MCF 10A (cell line): ENCODE measurements around the gene HIGD1B. TPM values are rescaled to one million over a fixed set of nuclear protein-coding genes. Genes with fewer than 3 reads are reported as not detected.
A peak's percentile ranks its signal among the peaks of the same experiment; 100 is the strongest.

Experiments
- BruUV-seq: library from RNA; stranded (reverse); fragments of 400-500 nt; replicated peaks from 2 replicates; lab custom pipeline; 2021; lab: Mats Ljungman, UMichigan
- CTCF ChIA-PET: fragments of 300-600 bp; sonication (Branson Sonifier 250); formaldehyde crosslinking; extraction: SDS; loops from one replicate; lab custom pipeline; 2021; ENCODE audit warnings: antibody characterized with exemption, inconsistent platforms; lab: Yijun Ruan, JAX
- POLR2A ChIA-PET: fragments of 300-600, 350-650 bp; sonication (Branson Sonifier 250); formaldehyde crosslinking; extraction: SDS; loops from one replicate; lab custom pipeline; 2020; ENCODE audit warnings: antibody characterized with exemption, inconsistent platforms; lab: Yijun Ruan, JAX
- DNase-seq: peaks from one replicate; pipeline ENCODE4 v3.0.0-alpha.2; 2018; ENCODE audit not compliant: unreplicated experiment
- H3K27ac Mint-ChIP-seq: one replicate; pipeline ENCODE4 v1.8.0; 2022; ENCODE audit warnings: mild to moderate bottlenecking, low read depth, mixed read lengths; ENCODE audit not compliant: unreplicated experiment
- H3K27me3 Mint-ChIP-seq: one replicate; pipeline ENCODE4 v1.8.0; 2022; ENCODE audit warnings: mixed read lengths; ENCODE audit not compliant: insufficient read depth, unreplicated experiment
- H3K36me3 Mint-ChIP-seq: one replicate; pipeline ENCODE4 v1.8.0; 2022; ENCODE audit warnings: mild to moderate bottlenecking, moderate library complexity, mixed read lengths; ENCODE audit not compliant: insufficient read depth, unreplicated experiment
- H3K4me1 Mint-ChIP-seq: one replicate; pipeline ENCODE4 v1.8.0; 2022; ENCODE audit warnings: mixed read lengths; ENCODE audit not compliant: insufficient read depth, unreplicated experiment
- H3K4me3 Mint-ChIP-seq: one replicate; pipeline ENCODE4 v1.8.0; 2022; ENCODE audit warnings: mild to moderate bottlenecking, moderate library complexity, mixed read lengths; ENCODE audit not compliant: unreplicated experiment
- H3K9me3 Mint-ChIP-seq: one replicate; pipeline ENCODE4 v1.8.0; 2022; ENCODE audit warnings: mixed read lengths; ENCODE audit not compliant: unreplicated experiment
- intact Hi-C: fragments of 100-400 bp; cut with micrococcal nuclease; formaldehyde crosslinking; loops from 2 replicates; pipeline ENCODE4 v1.14.1; 2022
- total RNA-seq: library from RNA; stranded (reverse); gene quantifications from 2 replicates; pipeline ENCODE4 v1.2.3, GENCODE V29; 2022
- TF ChIP-seq, protein P1 (sequence below): fragments of 200-600 bp; IDR thresholded peaks from one replicate; pipeline ENCODE4 v1.8.0; 2022; ENCODE audit warnings: antibody characterized with exemption, mild to moderate bottlenecking; ENCODE audit not compliant: unreplicated experiment

HIGD1B gene
- total RNA-seq, 1 experiment from 2014 or later: not detected

DNA sequence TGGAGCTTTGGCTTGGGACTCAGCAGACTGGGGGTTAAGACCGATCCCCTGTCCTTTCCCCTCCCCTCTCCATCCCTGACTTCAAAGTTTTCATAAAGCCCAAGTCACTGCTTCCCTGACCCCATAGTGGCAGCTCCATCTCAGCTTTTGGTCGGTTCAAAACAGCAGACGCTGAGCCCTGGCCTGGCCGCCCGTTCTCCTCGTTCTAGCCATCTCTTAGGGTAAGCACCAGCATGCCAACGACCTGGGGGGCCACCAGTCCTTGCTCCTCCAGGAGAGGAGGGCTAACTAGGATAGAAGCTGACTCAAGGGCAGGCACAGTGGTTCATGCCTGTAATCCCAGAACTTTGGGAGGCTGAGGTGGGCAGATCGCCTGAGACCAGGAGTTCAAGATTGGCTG is 1.5 kb upstream of the HIGD1B start:
- H3K27ac Mint-ChIP-seq: peak overlapping the region; percentile 17
- TF ChIP-seq, protein P1, sequence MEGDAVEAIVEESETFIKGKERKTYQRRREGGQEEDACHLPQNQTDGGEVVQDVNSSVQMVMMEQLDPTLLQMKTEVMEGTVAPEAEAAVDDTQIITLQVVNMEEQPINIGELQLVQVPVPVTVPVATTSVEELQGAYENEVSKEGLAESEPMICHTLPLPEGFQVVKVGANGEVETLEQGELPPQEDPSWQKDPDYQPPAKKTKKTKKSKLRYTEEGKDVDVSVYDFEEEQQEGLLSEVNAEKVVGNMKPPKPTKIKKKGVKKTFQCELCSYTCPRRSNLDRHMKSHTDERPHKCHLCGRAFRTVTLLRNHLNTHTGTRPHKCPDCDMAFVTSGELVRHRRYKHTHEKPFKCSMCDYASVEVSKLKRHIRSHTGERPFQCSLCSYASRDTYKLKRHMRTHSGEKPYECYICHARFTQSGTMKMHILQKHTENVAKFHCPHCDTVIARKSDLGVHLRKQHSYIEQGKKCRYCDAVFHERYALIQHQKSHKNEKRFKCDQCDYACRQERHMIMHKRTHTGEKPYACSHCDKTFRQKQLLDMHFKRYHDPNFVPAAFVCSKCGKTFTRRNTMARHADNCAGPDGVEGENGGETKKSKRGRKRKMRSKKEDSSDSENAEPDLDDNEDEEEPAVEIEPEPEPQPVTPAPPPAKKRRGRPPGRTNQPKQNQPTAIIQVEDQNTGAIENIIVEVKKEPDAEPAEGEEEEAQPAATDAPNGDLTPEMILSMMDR: no peak
- CTCF ChIA-PET: interaction anchor here (0.7 to 3.3 kb wide), 2 partner anchors 19 to 68 kb away, joined by 3 to 9 read pairs; no protein-coding TSS in a partner anchor

DNA sequence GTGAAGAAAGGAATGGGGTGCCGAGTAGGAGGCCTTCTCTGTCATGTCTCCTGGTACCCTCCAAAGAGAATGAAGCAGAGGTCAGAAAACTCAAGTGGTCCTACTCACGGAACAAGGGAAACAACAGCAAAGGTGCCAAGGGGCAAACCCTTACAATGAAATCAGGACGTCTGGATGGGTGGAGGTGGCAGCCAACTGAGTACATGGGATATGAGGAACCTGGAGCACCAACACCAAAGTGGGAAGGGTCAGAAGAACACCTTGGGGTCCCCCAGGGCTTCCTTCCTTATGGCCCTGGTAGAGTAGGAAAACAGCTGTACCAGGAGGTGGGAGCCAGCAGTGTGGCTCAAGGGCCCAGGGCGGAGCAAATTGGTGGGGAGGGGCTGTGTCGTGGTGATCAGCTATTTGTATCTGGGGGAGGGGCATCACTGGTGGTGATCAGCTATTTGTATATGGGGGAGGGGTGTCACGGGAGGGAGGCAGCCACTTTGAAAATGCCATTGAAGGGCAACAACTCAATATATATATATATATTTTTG is 643 bp downstream of the HIGD1B start:
- no peak overlapping the region for H3K27ac Mint-ChIP-seq
- CTCF ChIA-PET: no interaction called here
- DNase-seq: no peak
- no peak overlapping the region for H3K4me3 Mint-ChIP-seq
- POLR2A ChIA-PET: no interaction called here
- intact Hi-C loops: no loop called here
- no peaks in the 10 kb centered on the region for H3K9me3 Mint-ChIP-seq
- no peaks in the 10 kb centered on the region for H3K4me1 Mint-ChIP-seq
- BruUV-seq: no TSS peak
- TF ChIP-seq, protein P1: no peak
- H3K27me3 Mint-ChIP-seq: no peaks in the 10 kb centered on the region
- H3K36me3 Mint-ChIP-seq: peaks cover 40% of the 10 kb centered on the region

More for the DNA sequence above, 1.5 kb upstream of the HIGD1B start:
- Mint-ChIP-seq H3K36me3 (peaks cover 20% of the 10 kb centered on the region), H3K9me3 (no peaks in the 10 kb centered on the region), H3K4me3 (no peak overlapping the region), H3K4me1 (no peaks in the 10 kb centered on the region), H3K27me3 (no peaks in the 10 kb centered on the region)
- DNase-seq: no peak
- BruUV-seq: no TSS peak
- intact Hi-C loops: no loop called here
- POLR2A ChIA-PET: no interaction called here

DNA sequence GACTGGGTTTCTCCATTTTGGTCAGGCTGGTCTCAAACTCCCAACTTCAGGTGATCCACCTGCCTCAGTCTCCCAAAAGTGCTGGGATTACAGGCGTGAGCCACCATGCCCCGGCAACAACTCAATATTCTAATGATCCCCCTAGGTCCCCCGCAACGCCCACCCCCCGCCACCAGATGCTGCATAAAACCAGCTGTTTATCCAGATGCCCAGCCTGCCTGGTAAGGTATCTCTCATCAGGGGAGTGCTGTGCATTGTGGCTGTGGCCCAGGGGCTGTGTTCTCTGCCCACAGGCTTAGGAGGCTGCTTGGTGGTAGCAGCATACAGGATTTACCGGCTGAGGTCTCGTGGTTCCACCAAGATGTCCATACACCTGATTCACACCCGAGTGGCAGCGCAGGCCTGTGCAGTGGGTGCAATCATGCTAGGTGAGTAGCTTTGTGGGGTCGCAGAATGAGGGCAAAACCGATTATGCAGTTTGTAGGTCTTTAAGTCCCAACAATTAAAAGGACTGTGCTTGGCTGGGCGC is 1.3 kb downstream of the HIGD1B start:
- ChIA-PET POLR2A (no interaction called here), CTCF (no interaction called here)
- peaks cover 47% of the 10 kb centered on the region for H3K36me3 Mint-ChIP-seq
- TF ChIP-seq, protein P1: no peak
- H3K4me1 Mint-ChIP-seq: no peaks in the 10 kb centered on the region
- H3K4me3 Mint-ChIP-seq: no peak overlapping the region
- H3K9me3 Mint-ChIP-seq: no peaks in the 10 kb centered on the region
- H3K27ac Mint-ChIP-seq: no peak overlapping the region
- no TSS peak for BruUV-seq
- intact Hi-C loops: no loop called here
- no peak for DNase-seq
- no peaks in the 10 kb centered on the region for H3K27me3 Mint-ChIP-seq

DNA sequence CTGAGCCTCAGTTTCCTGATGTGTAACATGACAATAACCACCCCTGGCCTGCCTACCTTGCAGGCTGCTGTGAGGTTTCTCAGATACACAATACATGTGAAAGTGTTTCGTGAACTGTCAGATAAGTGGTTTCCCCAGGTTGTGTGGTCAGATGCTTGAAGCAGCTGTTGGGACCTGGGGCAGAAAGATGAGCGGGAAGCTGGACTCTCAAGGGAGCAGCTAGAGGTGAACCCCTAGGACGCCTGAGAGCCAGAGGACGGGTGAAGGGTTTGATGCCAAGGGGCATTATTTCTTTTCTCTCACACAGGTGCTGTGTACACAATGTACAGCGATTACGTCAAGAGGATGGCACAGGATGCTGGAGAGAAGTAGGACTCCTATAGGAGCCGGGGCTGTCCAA is 2.3 kb downstream of the HIGD1B start:
- no peaks in the 10 kb centered on the region for H3K9me3 Mint-ChIP-seq
- CTCF ChIA-PET: interaction anchor here (1.1 kb wide), 1 partner anchor 70 kb away, joined by 3 read pairs; no protein-coding TSS in a partner anchor
- TF ChIP-seq, protein P1: no peak
- no TSS peak for BruUV-seq
- peaks cover 57% of the 10 kb centered on the region for H3K36me3 Mint-ChIP-seq
- intact Hi-C loops: no loop called here
- peak overlapping the region; percentile 33 for H3K27ac Mint-ChIP-seq
- DNase-seq: no peak
- no peaks in the 10 kb centered on the region for H3K27me3 Mint-ChIP-seq
- no peak overlapping the region for H3K4me3 Mint-ChIP-seq
- POLR2A ChIA-PET: no interaction called here
- H3K4me1 Mint-ChIP-seq: no peaks in the 10 kb centered on the region
